Transverse colon (tissue), 4 donors: Measurements from ENCODE around the gene C19orf73. TPM values are rescaled to one million over a fixed set of nuclear protein-coding genes. Genes with fewer than 3 reads are reported as not detected.
"Not testable (repeated sequence)": the region's sequence is repeated elsewhere in the genome, so short reads cannot be mapped to it uniquely, and the experiment has no call there.

Experiments used
- DNase-seq: peaks from one replicate; pipeline ENCODE4 v3.0.0-alpha.2; 2019
- H3K27ac ChIP-seq, 4 donors: fragments of 200-600 bp; sonication (generic); 2 replicates each; pipeline ENCODE4 v1.5.1; 2016 to 2018; ENCODE audit warnings: inconsistent platforms in 4 of 4
- H3K27me3 ChIP-seq: fragments of 200-600 bp; sonication (generic); 2 replicates; pipeline ENCODE4 v1.5.1; 2017; ENCODE audit warnings: inconsistent platforms
- H3K36me3 ChIP-seq, 4 donors: fragments of 200-600 bp; sonication (generic); 2 replicates each; pipeline ENCODE4 v1.5.1; 2017 to 2019; ENCODE audit warnings: inconsistent platforms in 4 of 4
- H3K4me1 ChIP-seq, 4 donors: fragments of 200-600 bp; sonication (generic); 2 replicates each; pipeline ENCODE4 v1.5.1; 2017 to 2020; ENCODE audit warnings: inconsistent platforms in 4 of 4
- H3K4me3 ChIP-seq, 4 donors: fragments of 200-600 bp; sonication (generic); 1 replicate in 1 of 4; 2 replicates in 3 of 4; pipeline versions ENCODE4 v1.5.1 to v1.6.1; 2017 to 2019; ENCODE audit warnings: inconsistent platforms in 4 of 4
- H3K9me3 ChIP-seq, 2 donors: fragments of 200-600 bp; sonication (generic); 2 replicates each; pipeline ENCODE4 v1.5.1; 2017 to 2019; ENCODE audit warnings: inconsistent platforms in 2 of 2
- CTCF ChIP-seq, 5 experiments: fragments of 200-600 bp in 3 of 5; fragments of 450-650 bp in 2 of 5; sonication (generic) in 3 of 5; IDR thresholded peaks; 1 replicate in 2 of 5; 2 replicates in 3 of 5; pipeline ENCODE4 v1.5.1; 2016 to 2017; ENCODE audit warnings: antibody characterized with exemption in 5 of 5, inconsistent platforms in 3 of 5, mild to moderate bottlenecking in 2 of 5, moderate library complexity in 1 of 5
- EP300 ChIP-seq: sonication (generic); formaldehyde crosslinking; IDR thresholded peaks from one replicate; pipeline ENCODE4 v1.6.1; 2017; ENCODE audit warnings: antibody characterized with exemption, low read depth
- POLR2A ChIP-seq: fragments of 450-650 bp; IDR thresholded peaks from one replicate; pipeline ENCODE4 v1.6.1; 2016; ENCODE audit warnings: antibody characterized with exemption, mild to moderate bottlenecking, moderate library complexity
- POLR2AphosphoS5 ChIP-seq, 3 donors: sonication (generic); formaldehyde crosslinking; IDR thresholded peaks; one replicate each; pipeline ENCODE4 v1.6.1; 2016; ENCODE audit warnings: antibody characterized with exemption in 3 of 3
- WGBS, 2 donors: methylation state at CpG; one replicate each; pipeline ENCODE4 v1.1.5; 2018; ENCODE audit warnings: low coverage in 1 of 2; 5-methylcytosine and 5-hydroxymethylcytosine counted together
- in situ Hi-C, 4 donors: fragments of 200-750 bp; cut with MboI; loops; one replicate each; pipeline versions ENCODE4 v1.15.0 to v1.15.1; 2017; ENCODE audit warnings: low sequenced_read_pairs in 3 of 4, low pct_ligation_motif_present in 1 of 4, low pct_unique_long_range_greater_than_20kb in 1 of 4
- intact Hi-C: fragments of 100-400 bp; cut with DNase I; formaldehyde crosslinking; loops from one replicate; pipeline ENCODE4 v1.15.1; 2023; ENCODE audit warnings: low total_unique reads
- total RNA-seq, 4 donors: library from RNA; depleted of rRNA; stranded (reverse); fragments of >200 nt; gene quantifications; one replicate each; pipeline ENCODE4 v1.1.0, GENCODE V29; 2016

C19orf73 gene
- total RNA-seq, 4 donors from 2014 or later, result 7.5 to 12.5 (median 8.2) TPM; not detected in 1

GRCh38 chr19:49128545-49129237 is 9.7 kb upstream of the C19orf73 start:
- Histone ChIP-seq H3K4me3 (peak overlapping the region in 3 of 4 donors; percentile 11 to 41 (median 21)), H3K27ac (peak overlapping the region; percentile 65 to 78 (median 72))

GRCh38 chr19:49127674-49128544 is 9.0 kb upstream of the C19orf73 start:
- intact Hi-C loops (no loop called here), in situ Hi-C loops (no loop called here)
- Histone ChIP-seq H3K27ac (peak overlapping the region; percentile 65 to 78 (median 76)), H3K36me3 (no peaks in the 10 kb centered on the region), H3K9me3 (no peaks in the 10 kb centered on the region), H3K4me3 (peak overlapping the region in 3 of 4 donors; percentile 11 to 41 (median 21)), H3K27me3 (no peaks in the 10 kb centered on the region), H3K4me1 (peaks cover 6 to 34% (median 16%) of the 10 kb centered on the region in 4 donors)
- TF ChIP-seq CTCF (IDR thresholded peaks at IDR 0.05) (peak in 4 of 5 experiments; percentile 14 to 58 (median 29)), EP300 (no peak)
- peak; percentile 98 for DNase-seq
- WGBS, 2 donors, result 0 to 3% methylated on average over 11 to 58 of the region's 63 CpGs

More at GRCh38 chr19:49128545-49129237, 9.7 kb upstream of the C19orf73 start:
- in situ Hi-C loops (no loop called here), intact Hi-C loops (no loop called here)
- Histone ChIP-seq H3K9me3 (no peaks in the 10 kb centered on the region), H3K36me3 (no peaks in the 10 kb centered on the region), H3K27me3 (no peaks in the 10 kb centered on the region), H3K4me1 (peaks cover 6 to 42% (median 21%) of the 10 kb centered on the region in 4 donors)
- 34 to 52% methylated on average over 15 of the region's 15 CpGs for WGBS, 2 donors
- TF ChIP-seq CTCF (IDR thresholded peaks at IDR 0.05) (no peak), POLR2A (no peak), POLR2AphosphoS5 (IDR thresholded peaks at IDR 0.05) (no peak), EP300 (no peak)
- DNase-seq, result no peak

- H3K9me3 ChIP-seq, H3K27me3 ChIP-seq, DNase-seq, in situ Hi-C loops, H3K36me3 ChIP-seq, intact Hi-C loops: not testable (repeated sequence)
- peaks cover 6 to 31% (median 16%) of the 10 kb centered on the region in 4 donors for H3K4me1 ChIP-seq
- H3K4me3 ChIP-seq, result peak overlapping the region in 1 of 4 donors; percentile 33
- peak overlapping the region; percentile 65 to 78 (median 76) for H3K27ac ChIP-seq
- 94% methylated on average over 12 of the region's 12 CpGs; no CpG with 5 or more reads in 1 of the 2 donors for WGBS, 2 donors
Observed at GRCh38 chr19:49127225-49127624, 8.3 kb upstream of the C19orf73 start.

- no peaks in the 10 kb centered on the region for H3K27me3 ChIP-seq
- no peak overlapping the region for H3K27ac ChIP-seq
- intact Hi-C loops, result no loop called here
- no peak for DNase-seq
- TF ChIP-seq EP300, result no peak
- TF ChIP-seq POLR2AphosphoS5 (IDR thresholded peaks at IDR 0.05), result no peak
- no peak for TF ChIP-seq CTCF (IDR thresholded peaks at IDR 0.05)
- no peak for TF ChIP-seq POLR2A
- in situ Hi-C loops, result no loop called here
- no peaks in the 10 kb centered on the region for H3K36me3 ChIP-seq
- H3K4me3 ChIP-seq, result no peak overlapping the region
- H3K4me1 ChIP-seq, result peaks cover 6 to 31% (median 16%) of the 10 kb centered on the region in 4 donors
- no peaks in the 10 kb centered on the region for H3K9me3 ChIP-seq
- 90 to 91% methylated on average over 3 of the region's 4 CpGs for WGBS, 2 donors
Observed at GRCh38 chr19:49126575-49126974, 7.6 kb upstream of the C19orf73 start.
